ENCODE measurements around the gene SRP14.
"Not testable (repeated sequence)": the region's sequence is repeated elsewhere in the genome, so short reads cannot be mapped to it uniquely, and the experiment has no call there.

SRP14 gene, protein sequence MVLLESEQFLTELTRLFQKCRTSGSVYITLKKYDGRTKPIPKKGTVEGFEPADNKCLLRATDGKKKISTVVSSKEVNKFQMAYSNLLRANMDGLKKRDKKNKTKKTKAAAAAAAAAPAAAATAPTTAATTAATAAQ

DNA sequence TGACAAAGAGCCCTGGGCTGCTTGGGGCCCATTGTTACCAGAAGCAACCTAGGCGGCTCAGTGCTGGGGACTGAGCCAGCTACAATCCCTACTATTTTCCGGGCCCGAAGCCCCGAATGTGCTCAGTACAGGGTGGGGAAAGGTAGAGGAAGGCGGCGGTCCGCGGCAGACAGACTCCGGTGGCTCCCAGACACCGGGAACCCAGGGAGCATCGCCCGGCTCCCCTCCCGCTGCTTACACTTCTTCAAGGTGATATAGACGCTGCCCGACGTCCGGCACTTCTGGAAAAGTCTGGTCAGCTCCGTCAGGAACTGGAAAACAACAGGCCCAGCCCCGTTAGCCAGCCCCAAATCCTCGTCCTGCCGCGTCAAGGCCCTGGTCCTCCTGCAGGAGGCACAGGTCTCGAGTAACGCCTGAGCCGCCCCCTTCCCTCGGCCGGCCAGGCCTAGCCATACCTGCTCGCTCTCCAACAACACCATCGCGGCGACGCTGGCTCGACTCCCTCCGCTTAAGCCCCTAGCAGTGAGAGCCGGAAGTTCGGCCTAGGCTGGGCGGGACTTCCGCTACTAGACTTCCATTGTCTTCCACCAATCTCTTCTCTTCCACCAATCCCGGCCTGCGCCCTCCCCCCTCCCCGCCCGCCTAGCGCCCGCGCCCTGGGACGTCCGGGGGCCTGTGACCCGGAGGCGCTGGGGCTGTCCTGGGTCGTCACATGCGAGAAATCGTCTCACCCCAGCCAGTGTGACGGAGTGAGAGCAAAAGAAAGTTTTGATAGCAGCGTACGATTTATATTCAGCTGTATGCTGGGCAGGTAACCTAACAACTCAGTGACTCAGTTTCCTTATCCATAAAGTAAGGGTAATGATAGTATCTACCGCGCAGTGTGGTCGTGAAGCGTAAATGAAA, at the start of gene SRP14:
Gene SRP14, minus strand, starts transcription at position 544 of the 906 bp plus-strand sequence. Its CDS starts 65 bp downstream, at position 479.
- peak; percentile 21 for DNase-seq

DNA sequence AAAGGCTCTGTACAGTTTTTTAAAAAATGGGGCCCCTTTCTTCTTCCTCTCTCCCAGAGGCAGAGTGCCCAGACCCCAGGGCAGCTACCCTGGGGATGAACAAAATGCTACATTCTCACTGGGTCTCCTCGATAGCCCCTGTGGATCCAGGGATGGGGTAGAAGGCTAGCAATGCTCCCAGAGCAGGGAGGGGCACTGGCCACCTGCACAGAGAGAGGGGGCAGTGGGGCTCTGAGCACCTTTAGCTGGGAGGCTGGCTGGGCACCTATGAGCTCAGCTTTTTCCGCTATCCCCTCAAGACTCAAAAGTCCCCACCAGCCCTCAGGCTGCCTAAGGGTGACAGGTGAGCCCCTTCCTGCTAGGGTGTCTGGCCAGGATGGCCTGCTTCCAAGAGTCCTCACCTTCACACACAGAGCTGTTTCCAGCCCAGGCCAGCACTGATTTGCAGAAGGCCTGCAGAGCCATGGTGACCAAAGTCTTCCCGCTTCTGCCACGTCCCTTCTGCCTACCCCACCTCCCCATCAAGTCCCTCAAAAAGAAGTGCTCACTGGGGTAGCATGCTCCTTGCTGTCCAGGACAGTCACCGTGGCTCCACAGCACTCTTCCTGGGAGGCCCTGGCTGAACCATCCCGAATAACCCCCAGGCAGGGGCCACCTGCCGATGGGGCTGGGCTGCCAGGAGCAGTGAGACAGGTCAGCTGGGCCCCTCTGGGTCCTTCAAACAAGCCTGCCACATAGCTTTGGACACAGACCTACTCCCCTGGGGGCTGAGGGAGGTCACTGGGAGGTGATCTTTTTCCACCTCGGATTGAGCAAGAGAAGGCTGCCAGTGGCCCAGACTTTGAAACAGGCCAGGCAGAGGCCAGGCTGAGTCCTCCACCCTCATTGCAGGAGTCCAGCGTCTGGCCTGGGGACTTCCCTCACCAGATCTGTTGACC, 49.3 kb upstream of the SRP14 start:
- DNase-seq: no peak

DNA sequence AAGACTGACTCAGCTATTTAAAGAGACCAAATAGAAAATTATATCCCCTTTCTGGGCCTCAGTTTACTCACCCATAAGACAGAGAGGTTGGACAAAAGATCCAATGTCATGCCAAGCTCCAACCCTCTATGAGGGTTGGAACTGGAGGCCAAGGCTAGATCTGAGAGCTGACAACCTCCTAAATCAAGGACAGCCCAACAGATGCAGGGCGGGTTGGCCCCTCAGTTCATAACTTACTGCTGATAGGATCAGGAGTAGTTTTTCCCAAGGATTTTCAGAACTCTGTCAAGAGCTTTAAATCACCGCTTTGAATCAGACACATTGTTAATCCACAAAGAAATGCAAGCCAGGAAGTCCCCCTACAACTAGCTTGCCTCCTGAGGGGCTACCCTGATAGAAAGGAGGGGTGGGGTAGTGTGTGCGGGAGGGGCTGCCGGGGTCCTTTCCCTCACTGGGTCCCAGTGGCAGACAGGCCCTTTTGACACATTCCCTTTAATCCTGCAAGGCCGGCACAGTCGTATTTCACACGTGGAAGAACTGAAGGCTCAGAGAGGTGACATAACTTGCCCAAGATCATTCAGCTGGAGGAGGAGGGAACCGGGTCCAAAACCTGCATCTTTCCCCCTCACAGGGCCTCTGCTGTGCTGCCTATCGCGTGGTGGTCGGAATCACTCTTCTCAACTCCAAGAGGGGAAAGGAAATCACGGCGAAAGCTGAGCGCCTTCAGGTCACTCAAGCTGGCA, 48.3 kb upstream of the SRP14 start:
- DNase-seq: no peak

DNA sequence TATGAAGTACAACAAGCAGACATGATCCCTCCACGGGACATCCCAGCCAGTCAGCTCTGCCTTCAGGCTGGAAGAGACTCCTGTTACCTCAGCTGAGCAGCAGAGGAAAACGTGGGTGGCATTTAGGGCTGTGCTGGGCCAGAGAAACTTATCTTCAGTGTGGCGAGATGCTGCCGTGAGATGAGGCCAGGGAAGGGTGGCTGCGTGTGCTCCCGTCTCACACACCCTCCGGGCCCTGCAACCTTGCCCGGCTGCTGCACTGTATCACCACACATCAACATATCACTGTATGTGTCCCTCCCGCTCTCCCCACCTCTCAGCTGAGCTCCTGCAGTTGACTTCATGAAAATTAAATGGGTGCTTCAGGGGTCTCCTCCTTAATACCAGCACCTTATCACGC, 46.3 kb upstream of the SRP14 start:
- no peak for DNase-seq

DNA sequence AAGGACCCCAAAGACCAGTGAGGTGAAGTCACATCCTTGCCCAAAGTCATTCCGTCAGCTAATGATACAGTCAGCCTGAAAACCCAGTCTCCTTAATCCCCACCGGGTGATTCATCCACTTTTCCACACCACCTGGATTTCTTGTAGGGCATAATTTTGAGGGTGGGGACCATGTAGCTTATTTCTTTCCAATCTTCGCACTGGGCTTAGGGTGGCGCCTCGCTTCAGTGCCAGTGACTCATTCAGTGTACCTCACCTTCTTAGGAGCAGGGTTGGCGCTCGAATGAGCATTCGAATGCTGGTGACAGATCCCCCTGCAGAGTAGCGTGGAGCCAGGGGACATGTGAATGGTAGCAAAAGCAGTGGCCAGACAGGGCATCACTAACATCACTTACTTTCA, 45.7 kb upstream of the SRP14 start:
- DNase-seq: no peak

DNA sequence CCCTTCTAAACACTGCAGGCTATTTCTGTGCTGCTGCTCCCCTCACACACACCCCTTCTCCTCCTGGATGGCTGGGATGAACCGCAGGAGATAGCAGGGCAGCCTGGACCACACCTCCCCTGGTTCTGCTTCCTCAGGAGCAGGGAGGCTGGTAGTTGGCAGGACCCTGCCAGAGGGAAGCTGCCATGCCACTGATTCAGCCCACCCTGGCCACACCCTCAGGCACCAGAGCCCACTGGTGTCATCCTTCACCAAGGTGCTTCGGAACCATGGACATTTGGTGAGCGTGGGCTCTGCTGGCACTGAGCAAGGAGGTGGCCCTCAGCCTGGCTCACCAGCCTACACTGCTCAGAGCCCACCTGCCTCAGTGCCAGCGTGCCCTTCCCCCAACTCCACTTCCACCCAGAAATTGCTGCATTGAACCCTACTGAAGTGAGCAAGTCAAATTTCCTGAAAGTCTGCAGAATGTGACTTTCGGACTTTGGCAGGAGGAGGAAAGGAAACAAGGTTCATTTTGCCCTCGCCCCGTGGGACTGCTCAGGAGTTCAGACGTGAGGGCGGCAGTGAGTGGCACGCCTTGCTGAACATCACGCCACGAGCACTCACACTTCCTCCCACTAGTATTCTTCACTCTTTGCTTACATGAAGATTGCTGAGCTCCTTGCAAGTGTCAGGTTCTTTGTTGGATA, 43.4 kb upstream of the SRP14 start:
- no peak for DNase-seq

DNA sequence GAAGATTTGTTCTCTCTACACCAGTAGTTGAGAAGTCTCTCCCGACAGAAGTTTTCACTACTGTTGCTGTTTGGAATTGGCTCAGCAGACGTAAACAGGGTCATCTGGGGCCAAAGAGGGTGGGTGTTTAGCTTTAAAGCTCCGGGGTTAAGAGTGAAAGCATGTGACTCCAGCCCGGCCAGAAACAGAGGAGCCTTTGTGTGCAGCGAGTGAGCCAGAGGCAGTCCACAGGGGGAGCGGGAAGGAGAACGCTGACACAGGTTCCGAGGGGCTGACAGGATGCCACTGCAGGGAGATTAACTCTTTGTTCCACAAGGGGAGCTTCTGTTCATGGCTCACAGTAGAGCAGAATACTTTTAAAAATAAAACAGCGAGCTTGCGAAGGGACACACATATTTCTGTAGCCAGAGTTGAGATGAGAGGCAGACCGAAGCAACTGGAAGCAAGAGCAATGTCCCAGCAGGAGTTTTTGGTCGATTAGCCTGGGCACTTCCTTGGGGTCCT, 42.8 kb upstream of the SRP14 start:
- no peak for DNase-seq

DNA sequence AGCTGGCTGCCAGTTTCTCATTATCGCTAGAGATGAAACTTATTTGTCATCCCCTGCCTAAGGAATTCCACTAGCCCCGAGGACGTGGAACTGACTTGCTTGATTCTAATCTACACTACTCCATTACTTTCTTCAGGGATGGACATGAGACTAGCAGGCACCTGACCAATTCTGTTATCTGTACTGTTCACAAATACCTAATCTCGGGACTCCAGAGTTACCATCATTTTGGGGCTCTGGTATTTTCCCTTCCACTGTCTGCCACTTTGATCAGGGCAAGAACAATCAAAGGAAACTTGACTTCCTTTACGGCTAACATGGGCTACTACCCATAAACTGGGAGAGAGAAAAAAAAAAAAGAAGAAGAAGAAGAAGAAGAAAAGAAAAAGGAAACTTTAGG, 41.9 kb upstream of the SRP14 start:
- no peak for DNase-seq

DNA sequence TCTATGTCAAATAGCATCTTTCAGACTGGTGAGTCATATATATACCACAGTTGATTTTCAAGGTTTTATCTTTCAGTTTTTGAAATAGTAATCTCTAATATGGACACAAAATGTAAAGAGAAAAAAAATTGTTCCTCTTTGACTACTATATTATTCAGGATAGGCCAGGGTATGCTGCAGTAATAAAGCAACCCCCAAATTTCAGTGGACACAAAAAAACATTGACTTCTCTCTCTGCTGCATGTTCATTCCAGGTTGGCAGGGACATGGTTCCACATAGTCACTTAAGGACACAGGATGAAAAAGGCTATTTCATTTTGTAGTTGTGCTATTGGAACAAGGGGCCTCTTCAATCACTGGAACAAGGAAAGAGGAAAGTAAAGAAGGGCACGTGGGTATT, 41.1 kb upstream of the SRP14 start:
- no peak for DNase-seq

DNA sequence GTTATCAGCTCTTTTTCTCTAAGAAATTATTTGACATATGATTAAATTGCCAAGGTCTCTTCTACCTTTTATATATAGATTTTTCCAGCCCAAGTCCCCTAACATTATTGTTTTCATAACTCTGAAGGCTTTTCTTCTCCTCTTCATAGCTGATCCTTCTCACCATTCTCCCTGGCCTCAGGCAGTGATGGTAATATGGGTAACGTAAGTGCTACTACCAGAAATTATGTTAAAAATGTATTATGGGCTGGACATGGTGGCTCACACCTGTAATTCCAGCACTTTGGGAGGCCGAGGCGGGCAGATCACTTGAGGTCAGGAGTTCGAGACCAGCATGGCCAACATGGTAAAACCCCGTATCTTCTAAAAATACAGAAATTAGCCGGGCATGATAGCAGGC, 40.5 kb upstream of the SRP14 start:
- DNase-seq: no peak

DNA sequence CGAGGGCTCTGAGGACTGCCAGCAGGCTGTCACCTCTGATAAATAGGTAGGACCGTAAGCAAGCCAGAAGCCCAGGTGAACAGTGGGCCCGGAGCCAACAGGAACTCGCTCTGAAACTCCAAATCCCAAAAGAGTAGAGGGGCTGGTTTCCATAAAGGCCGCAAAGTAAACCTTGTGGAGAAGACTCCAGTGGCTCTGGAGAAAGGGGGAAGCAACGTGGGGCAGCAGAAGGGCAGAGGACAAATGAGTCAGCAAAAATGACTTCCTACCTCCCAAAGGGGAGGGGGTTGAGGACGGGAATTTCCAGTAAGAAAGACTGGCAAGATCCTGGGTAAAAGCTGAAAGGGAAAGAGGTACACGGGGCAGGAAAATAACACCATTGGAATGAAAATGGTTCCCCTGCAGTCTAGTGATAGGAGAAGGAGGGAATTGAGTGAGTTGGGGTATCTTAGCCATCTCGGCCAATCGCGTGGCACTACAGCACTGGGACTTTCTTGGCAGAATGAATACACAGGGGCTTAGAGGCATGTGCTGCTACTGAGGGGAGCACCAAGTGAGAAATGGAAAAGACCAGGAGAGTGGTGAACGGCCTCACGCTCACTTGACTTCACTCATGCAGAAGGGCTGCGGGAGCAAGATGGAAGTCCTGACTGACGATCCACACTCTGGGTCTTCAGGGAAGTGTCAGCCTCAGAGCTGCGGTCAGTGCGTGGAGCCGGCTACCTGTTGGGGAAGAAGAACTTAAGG, 36.5 kb upstream of the SRP14 start:
- DNase-seq: no peak

DNA sequence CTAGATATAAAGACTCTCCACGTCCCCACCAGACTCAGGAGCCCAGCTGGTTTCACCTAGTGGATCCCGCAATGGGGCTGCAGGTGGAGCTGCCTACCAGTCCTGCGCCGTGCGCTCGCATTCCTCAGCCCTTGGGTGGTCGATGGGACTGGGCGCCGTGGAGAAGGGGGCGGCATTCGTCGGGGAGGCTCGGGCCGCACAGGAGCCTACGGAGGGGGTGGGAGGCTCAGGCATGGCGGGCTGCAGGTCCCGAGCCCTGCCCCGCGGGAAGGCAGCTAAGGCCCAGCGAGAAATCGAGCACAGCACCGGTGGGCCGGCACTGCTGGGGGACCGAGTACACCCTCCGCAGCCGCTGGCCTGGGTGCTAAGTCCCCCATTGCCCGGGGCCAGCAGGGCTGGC, 35.7 kb upstream of the SRP14 start:
- DNase-seq: not testable (repeated sequence)

DNA sequence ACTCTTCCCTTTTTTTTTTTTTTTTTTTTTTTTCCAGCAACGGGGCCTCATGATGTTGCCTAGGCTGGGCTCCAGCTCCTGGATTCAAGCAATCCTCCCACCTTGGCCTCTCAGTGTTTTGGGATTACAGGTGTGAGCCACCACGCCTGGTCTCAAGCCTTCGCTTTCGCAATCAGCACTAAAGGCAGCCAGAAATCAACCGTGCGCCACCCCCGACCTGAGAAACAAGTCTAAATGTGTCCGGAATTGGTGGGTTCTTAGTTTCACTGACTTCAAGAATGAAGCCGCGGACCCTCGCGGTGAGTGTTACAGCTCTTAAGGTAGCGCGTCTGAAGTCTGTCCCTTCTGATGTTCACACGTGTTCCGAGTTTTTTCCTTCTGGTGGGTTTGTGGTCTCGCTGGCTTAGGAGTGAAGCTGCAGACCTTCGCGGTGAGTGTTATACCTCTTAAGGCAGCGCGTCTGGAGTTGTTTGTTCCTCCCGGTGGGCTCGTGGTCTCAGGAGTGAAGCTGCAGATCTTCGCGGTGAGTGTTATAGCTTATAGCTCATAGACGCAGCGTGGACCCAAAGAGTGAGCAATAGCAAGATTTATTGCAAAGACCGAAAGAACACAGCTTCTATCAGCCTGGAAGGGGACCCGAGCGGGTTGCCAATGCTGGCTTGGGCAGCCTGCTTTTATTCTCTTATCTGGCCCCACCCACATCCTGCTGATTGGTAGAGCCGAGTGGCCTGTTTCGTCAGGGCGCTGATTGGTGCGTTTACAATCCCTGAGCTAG, 34.9 kb upstream of the SRP14 start:
- not testable (repeated sequence) for DNase-seq

DNA sequence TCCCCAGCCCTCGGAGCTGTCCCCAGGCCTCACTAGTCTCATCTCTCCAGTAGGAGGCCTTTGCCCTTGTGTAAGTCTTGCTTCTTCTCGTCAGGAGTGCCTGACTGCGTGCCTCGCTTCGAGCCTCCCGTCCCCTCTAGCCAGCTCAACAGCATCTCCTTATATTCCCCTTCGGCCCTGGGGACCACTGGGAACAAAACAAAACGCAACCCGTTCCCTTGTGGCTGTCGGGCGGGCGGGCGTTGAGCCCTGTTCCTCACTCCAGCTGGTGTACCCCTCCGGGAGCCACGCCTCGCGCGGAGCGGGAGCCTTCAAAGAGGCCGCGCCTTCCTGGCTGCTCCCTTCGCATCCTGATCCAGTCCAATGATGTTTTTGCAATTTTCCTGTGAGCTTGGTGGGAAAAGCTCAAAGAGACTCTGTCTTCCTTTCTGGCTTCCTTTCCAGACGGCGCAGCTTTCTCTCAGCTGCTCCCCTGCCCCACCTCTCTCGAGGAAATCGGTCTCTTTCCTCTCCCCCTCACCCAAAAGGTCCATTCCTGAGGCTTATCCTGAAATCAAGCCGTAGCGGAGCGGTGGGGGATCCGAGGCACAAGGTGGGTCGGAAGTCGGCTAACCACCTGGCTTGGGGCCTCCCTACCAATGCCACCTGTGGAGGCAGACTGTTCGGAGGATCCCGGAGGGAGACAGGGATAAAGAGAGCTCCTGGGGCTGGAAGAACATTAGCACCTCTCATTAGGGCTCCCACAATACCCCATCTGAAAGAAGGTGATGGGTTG, 33.4 kb upstream of the SRP14 start:
- DNase-seq: no peak

DNA sequence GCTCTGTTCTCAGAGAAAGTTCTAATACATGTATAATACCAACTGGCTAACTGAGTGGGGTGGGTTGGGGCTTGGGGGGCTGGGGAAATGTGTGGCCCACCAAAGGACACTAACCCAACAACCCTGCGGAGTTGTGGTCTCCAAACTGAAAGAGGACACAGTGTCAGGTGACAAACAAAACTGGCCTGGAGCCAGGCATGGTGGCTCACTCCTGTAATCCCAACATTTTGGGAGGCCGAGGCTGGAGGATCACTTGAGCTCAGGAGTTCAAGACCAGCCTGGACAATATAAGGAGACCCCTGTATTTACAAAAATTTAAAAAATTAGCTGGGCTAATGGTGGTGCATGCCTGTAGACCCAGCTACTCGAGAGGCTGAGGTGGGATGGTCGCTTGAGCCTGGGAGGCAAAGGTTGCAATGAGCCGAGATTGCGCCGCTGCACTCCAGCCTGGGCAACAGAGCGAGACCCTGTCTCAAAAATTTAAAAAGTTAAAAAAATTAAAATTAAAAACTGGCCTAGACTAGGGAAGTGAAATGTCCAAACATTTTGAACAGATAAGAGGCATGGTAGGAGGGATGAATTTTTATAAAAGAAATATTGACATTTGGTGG, 31.7 kb upstream of the SRP14 start:
- DNase-seq: no peak

DNA sequence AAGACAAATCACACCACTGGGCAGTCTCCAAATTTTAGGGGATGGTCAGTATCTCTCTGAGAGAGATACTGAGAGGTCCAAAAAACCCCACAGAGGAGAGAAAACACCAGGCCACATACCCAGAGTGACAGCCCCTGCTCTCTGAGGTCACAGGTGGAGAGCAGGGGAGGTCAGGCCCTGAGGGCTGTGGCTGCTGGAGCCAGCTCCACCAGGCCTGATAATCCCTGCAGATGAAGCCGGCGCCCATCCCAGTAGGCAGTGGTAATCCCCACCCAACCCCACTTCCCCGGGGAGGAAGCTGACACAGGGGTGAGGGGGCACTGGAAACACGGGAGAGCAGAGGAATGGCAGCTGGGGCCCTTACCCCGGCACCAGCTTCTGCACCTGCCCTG, 31.2 kb upstream of the SRP14 start:
- no peak for DNase-seq

DNA sequence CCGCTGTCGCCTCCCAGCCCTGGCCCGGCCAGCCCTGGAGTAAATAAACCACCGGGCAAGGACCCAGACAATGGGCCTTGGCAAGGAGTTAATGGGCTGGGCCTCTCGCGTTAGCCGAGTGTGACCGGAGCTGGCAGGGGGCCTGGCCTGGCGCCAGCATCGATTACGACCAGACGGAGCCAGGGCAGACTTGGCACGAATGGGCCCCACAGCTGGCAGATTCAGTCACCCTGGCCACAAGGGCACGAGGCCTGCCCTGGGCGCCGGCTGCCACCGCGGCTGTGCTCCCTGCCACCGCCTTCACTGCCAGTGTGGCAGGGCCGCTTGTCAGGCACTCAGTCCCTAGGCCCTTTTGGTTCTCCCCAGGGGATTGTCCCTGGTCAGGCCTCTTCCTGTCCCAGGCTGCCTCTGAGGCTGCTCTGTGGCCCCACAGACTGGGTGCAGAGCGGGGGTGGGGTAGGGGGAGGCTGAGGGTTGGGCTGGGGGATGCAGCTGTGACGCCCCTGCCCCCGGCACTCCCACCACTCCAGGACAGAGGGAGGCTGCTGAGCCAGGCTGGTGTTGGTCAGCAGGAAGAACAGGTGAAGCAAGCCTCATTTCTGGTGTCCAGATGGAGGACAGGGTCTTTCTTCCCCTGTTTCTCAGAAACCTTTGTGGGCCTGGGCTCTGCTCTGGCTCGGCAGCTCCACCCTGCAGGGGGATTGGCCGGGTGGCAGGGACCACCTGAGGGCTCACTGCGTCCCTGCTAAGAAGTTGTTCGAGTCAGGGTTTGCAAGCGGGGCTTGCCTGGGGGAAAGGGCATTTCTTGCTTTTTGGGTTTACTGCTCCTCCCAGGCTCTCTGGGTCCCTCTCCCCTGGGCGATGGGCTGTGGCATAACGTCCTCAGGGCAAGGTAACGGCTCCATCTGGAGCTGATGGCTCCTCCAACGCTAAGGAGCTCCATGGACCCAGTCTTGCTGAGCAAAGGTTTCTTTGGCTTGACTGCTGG, 30.5 kb upstream of the SRP14 start:
- peak; percentile 62 for DNase-seq

Data from NCI-H1417 treated with DMSO at 0.1 percent for 48 hours (cell line).